Measurements from ENCODE around the gene LAMC2.
A peak's percentile ranks its signal among the peaks of the same experiment; 100 is the strongest.

The LAMC2 gene

DNA sequence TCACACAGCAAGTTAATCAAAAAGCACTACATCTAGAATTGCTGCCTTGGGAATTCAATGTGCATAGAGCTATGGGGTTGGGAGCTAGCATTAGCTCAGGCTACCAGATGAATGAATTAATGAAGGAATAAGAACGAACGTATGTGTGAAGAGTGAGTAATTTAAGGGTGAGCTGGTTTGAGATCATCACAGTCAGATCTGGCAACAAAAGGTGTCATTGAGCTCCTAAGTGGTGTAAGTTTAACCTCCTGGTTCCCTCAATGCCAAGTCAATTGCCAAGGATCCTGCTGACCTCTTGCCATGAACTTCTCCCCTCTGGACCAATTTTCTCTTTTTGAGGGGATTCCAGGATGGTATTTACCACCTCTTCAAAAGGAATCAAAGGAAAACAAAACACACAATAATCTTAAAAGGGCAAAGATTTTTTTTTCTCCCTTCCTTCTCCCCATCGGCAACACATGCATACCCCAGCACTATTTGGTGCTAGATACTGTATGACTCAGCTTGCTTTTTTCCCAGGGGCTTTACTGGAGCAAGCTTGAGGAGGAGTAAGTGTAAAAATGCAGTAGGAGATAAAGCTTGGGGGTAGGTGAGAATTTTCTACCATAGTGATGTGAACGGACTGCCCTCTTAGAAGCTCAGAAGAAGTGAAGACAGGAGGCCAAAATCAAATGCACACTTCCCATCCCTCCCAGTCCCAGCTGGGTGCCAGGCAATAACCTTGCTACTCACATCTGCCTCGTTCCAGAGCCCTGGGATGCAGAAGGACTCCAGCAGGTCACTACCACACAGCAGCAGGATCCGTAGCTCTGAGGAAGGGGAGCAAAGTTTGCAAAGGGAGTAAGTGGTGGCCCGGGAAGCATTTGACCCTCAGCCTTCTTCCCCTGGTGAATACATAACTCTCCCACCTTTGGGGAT lies 92.0 kb downstream of the LAMC2 start:
- H3K27me3 ChIP-seq (ENCODE audit: insufficient read depth, low read depth, severe bottlenecking), result no peaks in the 10 kb centered on the region
- TF ChIP-seq CTCF (IDR thresholded peaks at IDR 0.05; ENCODE audit: low read depth, low read length), result no peak
- no peaks in the 10 kb centered on the region for H3K9me3 ChIP-seq (ENCODE audit: severe bottlenecking)
- H3K27ac ChIP-seq, result no peak overlapping the region
- H3K36me3 ChIP-seq, result no peaks in the 10 kb centered on the region
- DNase-seq, result no peak
- no peak overlapping the region for H3K4me3 ChIP-seq (ENCODE audit: low read depth, low read length)

- H3K4me3 ChIP-seq (ENCODE audit: low read depth, low read length), result no peak overlapping the region
Observed at GRCh38 chr1:183278739-183279591, 92.9 kb downstream of the LAMC2 start.

DNA sequence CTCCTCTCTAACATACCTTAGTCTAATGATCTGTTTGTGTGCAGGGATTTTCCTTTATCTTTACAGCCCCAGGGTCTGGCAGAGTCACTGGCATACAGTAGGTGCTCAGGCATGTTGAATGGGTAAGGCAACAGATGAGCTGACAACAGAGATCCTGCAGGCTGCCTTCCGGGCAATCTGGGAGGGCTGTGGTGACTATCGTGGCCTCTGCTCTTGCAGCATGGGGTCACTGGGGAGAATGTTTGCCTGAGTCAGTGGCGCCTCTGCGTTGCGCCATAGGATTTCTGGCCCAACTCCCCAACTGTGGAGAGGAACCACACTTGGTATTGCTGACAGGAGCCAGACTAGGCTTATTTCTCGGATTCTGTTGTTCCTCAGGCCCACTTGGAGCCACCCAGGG lies 93.8 kb downstream of the LAMC2 start:
- H3K9me3 ChIP-seq (ENCODE audit: severe bottlenecking), result no peaks in the 10 kb centered on the region
- H3K27ac ChIP-seq, result no peak overlapping the region
- H3K4me3 ChIP-seq (ENCODE audit: low read depth, low read length), result no peak overlapping the region
- TF ChIP-seq CTCF (IDR thresholded peaks at IDR 0.05; ENCODE audit: low read depth, low read length), result no peak
- DNase-seq, result no peak
- H3K27me3 ChIP-seq (ENCODE audit: insufficient read depth, low read depth, severe bottlenecking), result no peaks in the 10 kb centered on the region
- H3K36me3 ChIP-seq, result no peaks in the 10 kb centered on the region

More at GRCh38 chr1:183278739-183279591, 92.9 kb downstream of the LAMC2 start:
- no peak for DNase-seq
- no peak for TF ChIP-seq CTCF (IDR thresholded peaks at IDR 0.05; ENCODE audit: low read depth, low read length)
- no peaks in the 10 kb centered on the region for H3K36me3 ChIP-seq
- H3K9me3 ChIP-seq (ENCODE audit: severe bottlenecking), result no peaks in the 10 kb centered on the region
- no peaks in the 10 kb centered on the region for H3K27me3 ChIP-seq (ENCODE audit: insufficient read depth, low read depth, severe bottlenecking)
- H3K27ac ChIP-seq, result no peak overlapping the region

- no peak for TF ChIP-seq CTCF (IDR thresholded peaks at IDR 0.05; ENCODE audit: low read depth, low read length)
- Histone ChIP-seq H3K4me3 (ENCODE audit: low read depth, low read length) (no peak overlapping the region), H3K9me3 (ENCODE audit: severe bottlenecking) (no peaks in the 10 kb centered on the region), H3K36me3 (no peaks in the 10 kb centered on the region), H3K27ac (no peak overlapping the region), H3K27me3 (ENCODE audit: insufficient read depth, low read depth, severe bottlenecking) (no peaks in the 10 kb centered on the region)
- no peak for DNase-seq
Observed at GRCh38 chr1:183281039-183281438, 95.0 kb downstream of the LAMC2 start.

DNA sequence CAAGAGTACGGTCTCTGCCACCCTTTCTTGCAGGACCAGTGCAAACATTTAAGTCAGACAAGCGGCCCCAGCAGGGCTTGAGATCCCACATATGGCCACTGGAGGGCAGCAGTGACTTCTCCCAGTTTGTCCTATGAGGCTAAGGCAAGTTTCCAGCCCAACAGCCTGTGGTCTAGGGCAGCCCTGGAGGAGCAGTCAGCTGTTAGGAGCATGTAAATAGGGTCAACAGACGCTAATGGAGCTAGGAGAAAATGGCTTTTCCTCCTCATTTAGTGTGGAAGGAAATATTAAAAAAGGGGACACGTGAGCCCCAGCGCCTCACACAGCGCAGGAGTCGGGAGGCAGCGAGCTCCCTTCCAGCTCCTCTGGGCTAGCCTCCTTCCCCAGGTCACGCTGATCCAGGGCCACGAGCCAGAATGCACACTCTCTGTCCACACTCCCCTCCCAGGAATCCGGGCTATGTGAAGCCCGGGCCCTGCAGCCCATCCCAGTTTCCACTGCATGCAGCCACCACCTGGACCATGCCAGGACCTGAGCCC lies 95.6 kb downstream of the LAMC2 start:
- peak; percentile 86 for TF ChIP-seq CTCF (IDR thresholded peaks at IDR 0.05; ENCODE audit: low read depth, low read length)
- Histone ChIP-seq H3K27ac (no peak overlapping the region), H3K27me3 (ENCODE audit: insufficient read depth, low read depth, severe bottlenecking) (no peaks in the 10 kb centered on the region), H3K36me3 (no peaks in the 10 kb centered on the region), H3K9me3 (ENCODE audit: severe bottlenecking) (no peaks in the 10 kb centered on the region), H3K4me3 (ENCODE audit: low read depth, low read length) (no peak overlapping the region)
- peak; percentile 83 for DNase-seq

Measured in WERI-Rb-1 (cell line).